NCI-H128 (cell line): ENCODE results near the gene CYP39A1.

Source experiments
- DNase-seq: peaks from one replicate; lab custom pipeline; 2025; ENCODE audit not compliant: unreplicated experiment; lab: John Stamatoyannopoulos, UW

Gene CYP39A1

DNA sequence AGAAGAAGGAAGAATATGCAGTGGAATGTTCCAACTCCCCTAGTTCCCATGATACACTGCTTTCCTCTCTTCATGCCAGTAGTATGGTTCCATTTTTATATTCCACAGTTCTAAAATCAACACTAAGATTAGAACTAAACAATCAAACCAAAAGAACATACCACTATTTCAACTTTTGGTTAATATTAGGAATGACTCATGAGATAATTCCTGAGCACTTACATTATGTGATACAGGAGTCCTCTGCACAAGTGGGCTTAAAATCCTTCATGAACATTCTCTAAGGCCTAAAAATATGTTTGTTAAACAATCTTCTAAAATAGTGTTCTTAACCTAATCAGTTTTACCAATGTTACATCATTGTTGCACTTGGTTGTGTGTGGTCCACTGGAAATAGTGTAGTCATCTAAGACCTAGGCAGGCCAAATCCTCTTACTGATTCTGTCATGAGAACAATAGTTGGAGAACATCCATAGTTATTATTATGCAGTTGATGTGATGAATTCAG is 131.1 kb downstream of the CYP39A1 start:
- no peak for DNase-seq

DNA sequence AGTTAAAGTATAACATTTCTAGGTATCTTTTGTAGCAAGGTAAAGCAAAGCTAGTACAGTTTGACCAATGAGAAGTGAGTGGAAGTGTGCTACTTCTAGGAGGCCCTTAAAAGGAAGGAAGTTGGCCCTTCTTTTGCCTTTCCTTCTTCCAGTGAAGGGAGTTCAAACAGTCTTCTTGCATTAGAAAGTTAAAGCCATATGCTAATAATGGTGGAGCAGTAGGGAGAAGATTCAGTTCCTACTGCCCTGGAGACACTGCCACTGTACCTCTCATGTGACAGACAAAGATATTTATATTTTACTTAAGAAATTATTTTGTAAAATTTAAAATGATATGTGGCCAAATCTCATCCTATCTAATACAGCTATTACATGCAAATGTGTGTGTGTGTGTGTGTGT is 135.4 kb downstream of the CYP39A1 start:
- DNase-seq: no peak

- no peak for DNase-seq
Measured at GRCh38 chr6:46513533-46513932, 139.1 kb downstream of the CYP39A1 start.

DNA sequence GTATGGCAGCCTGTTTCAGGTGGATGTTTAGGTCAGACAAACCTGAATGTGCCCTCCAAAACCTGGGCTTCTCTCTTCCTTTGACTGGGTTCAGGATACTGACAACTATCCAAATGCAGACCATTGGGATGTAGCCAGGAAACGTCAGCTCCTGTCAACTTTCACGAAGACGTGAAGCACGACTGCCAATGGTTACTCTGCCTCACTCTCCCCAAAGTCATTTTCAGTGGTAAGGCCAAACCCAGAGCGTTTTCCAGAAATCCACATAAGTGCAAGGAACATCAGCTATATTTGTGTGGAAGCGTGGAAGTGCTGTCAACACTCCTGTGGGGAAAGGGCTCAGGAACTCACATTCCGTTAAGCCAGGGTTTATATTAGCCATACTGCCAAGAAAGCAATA is 141.3 kb downstream of the CYP39A1 start:
- no peak for DNase-seq

DNA sequence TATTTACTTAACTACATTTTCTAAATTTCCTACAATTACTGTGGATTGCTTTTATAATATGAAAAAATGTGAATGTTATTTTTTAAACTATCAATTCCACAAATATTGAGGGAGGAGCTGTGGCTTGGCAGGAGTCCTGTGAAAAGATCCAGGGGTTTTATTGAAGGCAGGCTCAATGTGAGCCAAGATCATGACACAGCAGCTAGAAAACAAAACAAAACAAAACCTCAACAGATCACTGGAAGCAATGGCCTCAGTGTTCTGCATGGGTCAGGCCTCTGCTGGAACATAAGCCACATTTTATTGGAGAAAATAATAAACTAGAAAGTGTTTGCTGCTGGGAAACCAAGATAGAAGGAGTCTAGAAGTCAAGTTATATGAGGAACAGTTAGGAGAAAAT is 142.0 kb downstream of the CYP39A1 start:
- DNase-seq: no peak

- DNase-seq: no peak
Measured at GRCh38 chr6:46509981-46510510, 142.6 kb downstream of the CYP39A1 start.

GRCh38 chr6:46509063-46509462 is 143.6 kb downstream of the CYP39A1 start:
- DNase-seq: no peak

- DNase-seq: no peak
Measured at GRCh38 chr6:46507426-46507825, 145.2 kb downstream of the CYP39A1 start.

GRCh38 chr6:46505693-46506512 is 146.7 kb downstream of the CYP39A1 start:
- no peak for DNase-seq

DNA sequence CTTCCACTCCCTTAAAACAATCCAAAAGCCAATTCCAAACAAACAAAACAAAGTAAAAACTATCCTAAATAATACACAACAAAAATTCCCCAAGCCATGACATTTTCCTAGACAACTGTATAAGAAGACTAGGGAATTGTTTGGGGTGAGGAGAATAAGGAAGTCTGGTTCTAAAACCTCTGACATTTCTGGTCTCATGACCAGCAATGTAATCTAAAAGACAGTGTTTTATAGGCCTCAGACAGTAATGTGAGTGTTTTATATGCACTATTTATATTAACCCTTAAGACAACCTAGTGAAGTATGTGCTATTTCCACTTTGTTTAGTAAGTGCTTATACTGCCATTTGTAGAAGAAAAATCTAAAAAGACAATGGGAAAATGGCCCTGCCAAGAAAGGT is 148.4 kb downstream of the CYP39A1 start:
- DNase-seq: no peak

DNA sequence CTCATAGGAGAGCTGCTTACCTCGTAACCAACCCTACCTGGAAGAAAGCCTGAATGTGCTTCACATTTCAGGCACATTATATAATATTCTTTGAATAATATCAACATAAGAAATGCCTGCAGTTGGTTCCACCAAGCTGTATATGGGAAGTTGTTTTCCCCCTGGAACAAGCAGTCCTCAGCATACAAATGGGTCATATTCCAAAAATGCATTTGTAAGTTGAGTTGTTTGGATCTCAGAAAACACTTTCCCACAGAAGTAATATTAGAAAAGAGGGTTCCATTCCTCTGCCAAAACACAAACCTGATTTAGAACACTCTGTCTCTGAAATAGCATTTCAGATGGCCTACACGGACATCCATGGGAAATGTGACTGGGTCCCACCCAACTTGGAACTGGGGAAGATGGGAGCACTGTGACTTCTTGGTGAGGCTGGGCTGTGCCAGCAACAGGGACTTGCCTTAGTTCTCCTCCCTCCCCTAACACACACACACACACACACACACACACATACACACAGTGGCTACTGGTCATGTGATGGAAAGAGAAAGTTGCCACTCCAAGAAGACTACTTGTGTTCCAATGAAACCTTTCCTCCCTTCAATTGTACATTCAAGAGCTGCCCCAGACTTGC is 150.0 kb downstream of the CYP39A1 start:
- DNase-seq: no peak

DNA sequence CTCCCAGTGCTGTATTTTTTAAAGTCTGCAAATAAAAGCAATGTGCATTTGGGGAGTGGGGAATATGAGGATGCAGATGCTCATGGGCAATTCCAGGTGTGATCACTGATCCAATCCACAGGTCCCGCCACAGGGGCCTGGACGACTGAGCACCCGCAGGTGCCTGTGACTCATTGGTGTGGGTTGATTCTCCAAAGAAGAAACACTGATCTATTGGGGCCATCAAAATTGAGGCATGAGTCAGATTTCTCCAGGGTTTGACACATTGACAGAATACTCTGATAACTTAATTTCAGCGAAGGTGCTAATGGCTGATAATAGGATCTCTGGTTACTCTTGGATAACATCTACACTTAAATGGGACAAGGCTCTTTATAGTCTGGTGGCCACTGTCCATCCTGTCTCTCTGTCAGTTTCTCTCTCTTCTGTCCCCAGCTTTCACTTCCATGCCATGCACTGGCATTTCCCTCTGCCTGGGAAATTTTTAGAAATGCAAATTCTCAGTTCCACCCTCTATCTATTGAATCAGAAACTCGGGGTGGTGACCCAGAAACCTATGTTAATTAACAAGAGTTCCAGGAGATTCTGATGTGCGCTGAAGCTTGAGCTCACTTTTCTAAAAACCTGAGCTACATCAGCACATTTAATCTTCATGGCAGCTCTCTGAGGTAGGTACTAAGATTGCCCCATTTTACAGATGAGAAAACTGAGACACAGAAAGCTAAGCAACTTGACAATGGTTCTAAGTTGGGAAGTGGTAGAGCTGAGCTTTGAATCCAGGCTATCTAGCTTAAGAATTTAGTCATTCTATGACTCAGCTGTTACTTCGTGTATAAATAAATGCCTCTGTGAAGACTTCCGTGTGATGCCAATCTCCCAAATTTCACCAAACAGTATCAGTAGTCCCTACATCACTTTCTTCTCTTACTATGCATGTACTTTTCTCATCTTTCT is 151.2 kb downstream of the CYP39A1 start:
- DNase-seq: no peak

DNA sequence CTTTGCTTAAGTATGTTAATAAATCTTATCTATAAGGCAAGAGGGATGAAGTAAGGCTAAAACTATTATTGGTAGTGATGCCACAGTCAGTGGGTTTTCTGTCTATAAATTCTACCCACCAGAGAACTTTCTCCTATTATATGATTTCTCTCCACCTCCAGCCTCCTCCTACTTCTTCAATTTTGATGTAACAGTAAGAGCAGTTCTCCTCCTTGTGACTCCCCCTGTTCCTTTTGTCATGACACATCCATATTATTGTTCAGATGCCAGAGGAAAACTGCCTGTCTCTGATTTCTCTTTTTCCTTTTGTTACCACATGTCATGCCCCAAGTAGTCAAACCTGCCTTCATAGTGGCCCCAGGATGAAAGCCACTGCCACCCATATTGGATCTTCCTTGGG is 152.2 kb downstream of the CYP39A1 start:
- no peak for DNase-seq
